NCI-H510A treated with DMSO at 0.1 percent for 48 hours (cell line): ENCODE measurements around the gene TRAF3IP1.
"Not testable (repeated sequence)": the region's sequence is repeated elsewhere in the genome, so short reads cannot be mapped to it uniquely, and the experiment has no call there.

Source experiments
- DNase-seq: peaks from one replicate; lab custom pipeline; 2025; lab: John Stamatoyannopoulos, UW

Gene TRAF3IP1

DNA sequence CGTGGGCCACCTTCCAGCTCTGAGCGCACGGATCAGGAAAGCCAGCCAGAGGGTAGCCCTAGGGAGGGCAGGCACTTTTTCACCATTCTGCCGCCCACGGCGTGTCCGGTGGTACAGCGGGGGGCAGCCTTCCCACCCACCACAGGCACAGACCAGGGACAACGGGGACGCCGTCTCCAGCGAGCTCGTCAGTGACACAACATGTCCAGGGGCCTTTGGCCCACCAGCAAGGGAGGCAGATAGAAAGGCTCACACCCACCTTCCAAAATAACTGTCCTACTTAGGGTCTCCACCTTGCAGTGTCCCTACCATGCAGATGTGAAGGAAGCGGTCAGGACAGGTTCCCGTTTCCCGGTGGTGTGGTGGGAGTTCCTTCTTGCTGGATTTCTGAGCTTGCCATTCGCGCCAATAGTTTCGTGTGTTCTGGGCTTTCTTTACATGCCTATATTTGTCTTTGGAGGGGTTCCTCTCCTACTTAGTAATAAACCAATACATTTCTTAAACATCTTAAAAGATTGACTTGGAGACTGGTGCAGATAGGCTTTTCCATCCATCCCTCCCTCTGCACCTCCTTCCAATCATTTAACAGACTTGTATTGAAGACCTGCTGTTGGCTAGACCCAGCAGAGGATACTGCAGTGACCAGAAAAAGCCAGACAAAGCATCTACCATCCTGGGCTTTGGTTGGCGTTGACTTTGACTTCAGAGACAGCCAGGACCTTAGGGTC lies 107.3 kb downstream of the TRAF3IP1 start:
- no peak for DNase-seq

DNA sequence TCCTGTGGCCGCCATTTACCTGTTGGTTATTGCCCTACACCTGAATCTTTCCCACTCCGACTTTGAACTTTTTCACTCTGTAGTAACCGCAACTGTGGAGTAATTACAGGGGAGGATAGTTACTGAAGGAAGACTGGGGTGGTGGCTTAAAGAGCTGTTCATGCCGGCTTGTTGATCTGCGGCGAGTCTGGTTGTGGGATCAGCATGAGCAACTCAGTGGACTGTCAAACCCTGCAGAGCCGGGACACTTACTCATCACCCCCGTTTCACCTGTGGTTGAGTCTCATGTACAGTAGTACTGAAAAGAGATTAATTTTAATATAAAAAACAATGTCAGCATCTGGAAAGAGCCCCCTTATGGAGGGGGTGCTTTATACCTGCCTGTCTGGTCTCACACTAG lies 108.5 kb downstream of the TRAF3IP1 start:
- DNase-seq: no peak

DNA sequence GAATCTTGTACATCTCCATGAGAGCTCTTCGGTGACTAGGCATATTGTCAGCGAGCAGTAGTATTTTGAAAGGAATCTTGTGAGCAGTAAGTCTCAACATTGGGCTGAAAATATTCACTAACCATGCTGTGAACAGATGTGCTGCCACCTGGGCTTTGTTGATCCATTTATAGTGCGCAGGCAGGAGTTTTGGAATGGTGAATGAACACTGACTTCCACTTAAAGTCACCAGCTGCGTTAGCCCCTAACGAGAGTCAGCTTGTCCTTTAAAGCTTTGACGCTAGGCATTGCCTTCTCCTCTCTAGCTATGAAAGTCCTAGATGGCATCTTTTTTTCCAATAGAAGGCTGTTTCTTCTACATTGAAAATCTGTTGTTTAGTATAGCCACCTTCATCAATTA lies 110.5 kb downstream of the TRAF3IP1 start:
- DNase-seq: no peak

DNA sequence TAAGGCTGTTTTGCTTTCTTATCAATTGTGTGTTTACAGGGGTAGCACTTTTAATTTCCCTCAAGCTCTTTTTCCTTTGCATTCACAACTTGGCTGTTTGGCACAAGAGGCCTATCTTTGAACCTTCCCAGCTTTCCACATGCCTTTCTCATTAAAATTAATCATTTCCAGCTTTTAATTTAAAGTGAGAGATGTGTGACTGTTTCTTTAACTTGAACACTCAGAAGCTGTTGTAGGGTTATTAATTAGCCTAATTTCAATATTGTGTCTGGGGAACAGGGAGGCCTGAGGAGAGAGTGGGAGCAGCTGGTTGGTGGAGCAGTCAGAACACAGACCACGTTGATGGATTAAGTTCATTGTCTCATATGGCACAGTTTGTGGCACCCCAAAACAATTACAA lies 111.1 kb downstream of the TRAF3IP1 start:
- no peak for DNase-seq

DNA sequence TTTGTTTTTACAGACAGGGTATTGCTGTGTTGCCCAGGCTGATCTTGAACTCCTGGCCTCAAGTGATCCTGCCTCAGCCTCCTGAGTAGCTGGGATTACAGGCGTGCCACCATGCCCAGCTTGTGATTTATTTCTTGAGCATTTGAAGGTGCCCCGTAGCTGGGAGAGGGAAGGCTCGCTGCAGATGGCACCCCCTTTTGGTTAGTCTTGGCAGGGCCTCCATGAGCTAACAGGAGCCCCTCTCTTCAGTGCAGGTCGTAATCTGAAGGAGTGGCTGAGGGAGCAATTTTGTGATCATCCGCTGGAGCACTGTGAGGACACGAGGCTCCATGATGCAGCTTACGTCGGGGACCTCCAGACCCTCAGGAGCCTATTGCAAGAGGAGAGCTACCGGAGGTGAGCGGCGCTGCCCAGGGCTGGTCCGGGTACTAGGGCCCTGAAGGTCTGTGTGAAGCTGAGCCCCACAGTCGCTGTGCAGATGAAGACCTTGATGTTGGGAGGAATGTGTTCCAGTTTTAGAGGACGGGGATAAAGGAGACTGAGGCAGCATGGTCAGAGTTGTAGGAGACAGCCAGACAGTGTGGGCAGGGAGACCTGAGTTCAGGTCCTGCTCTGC lies 113.1 kb downstream of the TRAF3IP1 start:
- no peak for DNase-seq

DNA sequence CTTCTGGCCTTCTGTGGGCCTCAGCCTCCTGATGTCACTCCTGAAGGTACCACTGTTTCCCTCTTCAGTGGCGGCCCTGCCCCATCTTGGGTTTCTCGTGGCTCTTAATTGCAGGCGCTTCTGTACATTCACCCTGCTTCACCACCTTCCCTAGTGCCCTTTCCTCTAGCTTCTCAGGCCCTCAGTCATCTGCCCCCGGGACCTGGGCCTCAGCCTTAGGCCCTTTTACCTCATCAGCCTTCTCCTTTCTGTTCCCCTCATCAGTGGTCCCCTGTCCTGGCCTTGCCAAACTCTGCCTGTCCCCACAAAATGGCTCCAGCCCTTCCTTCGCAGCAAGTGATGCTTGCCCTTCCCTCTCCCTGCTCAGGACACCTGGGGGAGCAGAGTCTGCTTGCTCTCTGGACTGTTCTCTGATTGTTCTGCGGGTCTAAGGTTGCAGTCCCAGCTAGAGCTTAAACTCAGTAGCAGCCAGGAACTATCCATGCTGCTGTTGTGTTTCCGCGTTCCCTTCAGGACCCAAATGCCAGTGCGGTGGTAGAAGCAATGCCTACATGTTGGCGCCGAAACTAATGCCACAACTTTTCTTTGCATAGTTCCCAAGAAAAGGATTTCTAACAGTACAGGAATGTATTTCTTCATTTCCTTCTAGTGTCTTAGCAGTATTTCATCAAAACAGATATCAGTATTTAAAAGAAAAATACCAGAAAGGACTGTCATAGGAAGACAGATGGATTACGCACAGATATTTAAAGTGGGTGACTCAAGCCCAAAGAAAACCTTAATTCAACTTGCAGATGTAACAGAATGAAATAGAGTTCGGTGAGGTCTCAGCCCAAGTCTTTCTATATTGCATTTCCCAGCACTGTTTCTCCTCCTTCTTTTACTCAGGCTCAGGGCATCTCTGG lies 113.9 kb downstream of the TRAF3IP1 start:
- no peak for DNase-seq

DNA sequence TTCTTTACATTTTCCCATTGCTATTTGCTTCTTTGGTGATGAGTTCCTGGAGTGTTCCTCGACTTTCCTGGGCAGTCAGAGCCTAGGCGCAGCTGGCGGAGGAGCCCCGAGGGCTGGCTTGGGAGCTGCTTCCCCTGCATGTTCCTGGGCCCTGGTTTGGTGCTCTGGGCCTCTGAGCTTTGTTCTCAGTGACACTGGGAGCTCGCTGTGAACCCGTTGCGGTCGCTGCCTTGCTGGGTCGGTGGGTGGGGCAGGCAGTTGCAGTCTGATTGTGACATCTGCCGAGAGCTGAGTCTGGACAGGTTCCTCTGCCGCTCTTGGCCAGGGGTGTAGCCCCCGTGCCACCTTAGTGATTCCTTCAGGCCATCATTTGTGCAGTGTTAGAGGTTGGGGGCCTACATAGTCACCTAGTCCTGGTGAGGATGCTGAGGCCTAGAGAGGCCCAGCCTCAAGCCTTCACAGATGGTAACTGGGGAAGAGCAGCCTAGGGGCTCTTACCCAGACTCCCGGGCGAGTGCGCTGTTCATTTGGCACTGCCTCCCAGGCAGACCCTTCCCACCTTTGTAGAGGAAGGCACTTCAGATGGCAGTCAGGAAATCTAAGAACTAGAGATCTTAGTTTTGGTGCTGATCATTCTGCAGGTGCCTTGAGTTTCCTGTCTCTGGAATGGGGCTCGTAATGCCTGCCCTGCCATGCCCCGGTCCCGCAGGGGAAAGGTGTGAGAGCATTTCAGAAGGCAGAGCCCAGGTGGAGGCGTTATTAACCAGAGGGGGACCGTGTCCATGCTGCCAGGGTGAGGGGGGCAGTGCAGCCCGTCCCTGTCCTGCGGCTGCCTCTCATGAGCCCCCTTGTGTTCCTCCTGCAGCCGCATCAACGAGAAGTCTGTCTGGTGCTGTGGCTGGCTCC lies 114.8 kb downstream of the TRAF3IP1 start:
- no peak for DNase-seq

DNA sequence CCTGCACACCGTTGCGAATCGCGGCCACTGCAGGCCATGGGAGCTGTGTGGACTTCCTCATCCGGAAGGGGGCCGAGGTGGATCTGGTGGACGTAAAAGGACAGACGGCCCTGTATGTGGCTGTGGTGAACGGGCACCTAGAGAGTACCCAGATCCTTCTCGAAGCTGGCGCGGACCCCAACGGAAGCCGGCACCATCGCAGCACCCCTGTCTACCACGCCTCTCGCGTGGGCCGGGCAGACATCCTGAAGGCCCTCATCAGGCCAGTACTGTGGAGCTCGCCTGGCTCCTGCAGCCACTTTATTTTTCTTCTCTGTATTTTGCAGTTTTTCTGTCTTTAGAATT lies 115.4 kb downstream of the TRAF3IP1 start:
- DNase-seq: no peak

DNA sequence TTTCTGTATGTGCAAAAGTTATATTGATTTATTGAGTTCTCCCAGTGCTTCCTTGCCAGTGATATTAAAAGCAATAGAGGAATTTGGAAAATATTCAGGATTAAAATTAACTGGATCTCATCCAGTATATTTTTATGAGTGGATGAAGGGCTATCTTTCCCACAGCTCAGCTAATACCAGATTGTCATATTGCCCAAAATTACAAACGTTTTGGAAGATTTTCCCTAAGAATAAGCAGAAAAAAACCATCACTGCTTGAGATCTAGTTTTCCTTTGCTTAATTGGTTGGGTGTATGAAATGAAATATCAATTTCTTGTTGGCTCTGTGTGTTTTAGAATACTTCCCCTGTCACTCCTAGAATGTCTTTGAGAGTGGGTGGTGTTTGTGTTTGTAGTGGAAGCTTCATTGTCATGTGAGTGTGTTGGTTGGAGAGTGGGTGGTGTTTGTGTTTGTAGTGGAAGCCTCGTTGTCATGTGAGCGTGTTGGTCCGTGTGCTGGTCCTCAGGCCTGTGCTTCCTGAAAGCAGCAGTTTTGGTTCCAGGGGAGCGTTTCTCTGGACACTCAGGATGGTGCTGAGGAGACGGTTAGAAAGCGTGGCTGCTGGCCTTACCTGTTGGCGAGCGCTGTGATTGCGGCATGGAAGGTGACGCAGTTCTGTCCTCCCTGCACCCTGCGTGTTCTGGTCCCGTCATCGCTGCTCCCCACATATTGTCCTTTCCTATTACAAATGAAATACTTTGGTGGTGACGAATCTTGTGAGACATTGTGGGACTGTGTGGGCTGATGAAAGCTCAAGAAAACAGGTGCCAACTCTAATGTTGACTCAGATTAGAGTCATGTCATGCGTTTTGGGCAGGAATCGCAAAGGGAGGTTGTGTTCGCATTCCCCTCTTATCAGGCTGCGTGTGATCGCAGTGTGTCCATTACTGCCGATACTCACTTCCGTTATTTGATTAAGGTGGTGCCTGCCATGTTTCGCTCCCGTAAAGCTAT lies 118.8 kb downstream of the TRAF3IP1 start:
- no peak for DNase-seq

DNA sequence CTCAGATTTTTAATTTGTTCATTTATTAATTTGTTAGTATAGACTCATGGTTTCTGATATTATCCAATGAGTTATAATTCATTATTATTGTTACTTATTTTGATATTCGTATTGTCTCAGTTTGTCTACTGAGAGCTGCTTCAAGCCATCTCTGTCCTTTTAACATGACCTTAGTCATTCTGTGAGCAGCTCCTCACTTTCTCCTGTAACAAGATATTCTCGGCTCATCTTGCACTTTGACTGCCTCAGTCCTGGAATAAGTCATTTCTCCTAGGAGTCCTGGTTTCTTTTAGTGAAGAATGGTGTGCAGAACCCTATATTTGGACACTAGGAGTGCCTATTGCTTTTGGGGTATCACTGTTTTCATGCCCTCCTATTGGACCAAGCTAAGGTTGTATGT lies 119.6 kb downstream of the TRAF3IP1 start:
- no peak for DNase-seq

DNA sequence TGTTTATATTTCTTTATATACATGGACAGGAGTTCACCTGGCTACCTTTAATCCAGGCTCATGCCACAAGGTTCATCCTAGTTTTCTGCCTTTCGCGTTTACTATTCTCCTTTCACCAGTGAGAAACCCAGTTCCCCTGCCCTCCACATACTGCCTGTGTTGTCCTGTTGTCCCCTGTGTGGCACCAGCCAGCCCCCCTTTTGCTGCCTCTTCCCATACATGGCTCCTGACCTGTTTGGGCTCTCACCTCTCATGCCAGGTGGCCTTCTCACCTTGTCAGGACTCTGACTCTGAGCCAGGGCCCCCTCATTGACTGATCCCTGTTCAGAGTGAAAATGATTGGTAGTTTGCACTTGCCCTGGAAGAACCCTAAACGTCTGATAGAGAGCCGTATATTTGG lies 120.0 kb downstream of the TRAF3IP1 start:
- DNase-seq: no peak

DNA sequence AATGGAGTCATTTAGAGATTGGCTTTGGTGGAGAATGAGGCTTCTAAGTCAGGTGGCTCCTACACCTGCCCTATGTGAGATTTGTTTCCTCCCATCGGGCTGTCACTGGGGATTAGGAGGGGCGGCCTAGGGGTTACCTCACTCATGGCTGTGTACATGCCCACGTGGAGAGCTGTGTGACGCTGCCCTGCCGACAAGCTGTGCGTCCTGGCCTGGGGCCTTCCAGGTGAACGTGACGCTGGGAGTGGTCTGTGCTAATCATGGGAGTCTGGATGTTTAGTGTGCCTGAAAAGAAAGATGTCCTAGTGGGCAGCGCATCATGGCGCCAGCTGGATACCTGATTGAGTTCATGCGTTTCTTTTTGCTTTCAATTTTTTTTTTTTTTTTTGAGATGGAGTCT lies 120.4 kb downstream of the TRAF3IP1 start:
- DNase-seq: no peak

DNA sequence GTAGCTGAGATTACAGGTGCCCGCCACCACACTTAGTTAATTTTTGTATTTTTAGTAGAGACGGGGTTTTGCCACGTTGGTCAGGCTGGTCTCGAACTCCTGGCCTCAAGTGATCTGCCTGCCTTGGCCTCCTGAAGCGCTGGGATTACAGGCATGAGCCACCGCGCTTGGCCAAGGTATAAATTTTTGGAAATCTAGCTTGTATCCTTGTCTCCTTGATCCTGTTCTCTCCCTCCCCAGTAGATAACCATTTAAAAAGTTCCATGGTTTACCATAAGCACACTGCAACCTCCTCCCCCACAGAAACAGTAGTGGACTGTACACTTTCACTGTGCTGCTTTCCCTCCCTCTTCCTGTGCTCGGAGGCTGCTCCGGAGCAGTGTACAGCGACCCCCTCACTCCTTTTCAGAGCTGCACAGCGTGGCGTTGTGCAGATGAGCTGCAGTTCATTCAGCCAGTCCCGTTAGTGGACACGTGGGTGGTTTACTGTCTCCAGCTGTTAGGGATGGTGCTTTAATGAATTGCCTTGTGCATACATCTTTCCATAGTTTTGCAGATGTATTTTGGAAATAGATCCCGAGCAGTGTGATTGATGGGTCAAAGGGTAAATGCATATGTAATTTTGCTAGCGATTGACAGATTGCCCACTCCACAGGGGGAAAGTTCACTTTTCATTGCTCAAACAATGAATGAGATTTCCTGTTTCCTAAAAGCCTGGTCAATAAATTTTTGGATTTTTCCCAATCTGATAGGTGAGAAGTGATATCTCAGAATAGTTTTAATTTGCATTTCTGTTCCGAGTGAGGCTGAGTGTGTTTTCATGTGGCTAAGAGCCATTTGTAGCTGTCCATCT lies 121.2 kb downstream of the TRAF3IP1 start:
- DNase-seq: no peak

DNA sequence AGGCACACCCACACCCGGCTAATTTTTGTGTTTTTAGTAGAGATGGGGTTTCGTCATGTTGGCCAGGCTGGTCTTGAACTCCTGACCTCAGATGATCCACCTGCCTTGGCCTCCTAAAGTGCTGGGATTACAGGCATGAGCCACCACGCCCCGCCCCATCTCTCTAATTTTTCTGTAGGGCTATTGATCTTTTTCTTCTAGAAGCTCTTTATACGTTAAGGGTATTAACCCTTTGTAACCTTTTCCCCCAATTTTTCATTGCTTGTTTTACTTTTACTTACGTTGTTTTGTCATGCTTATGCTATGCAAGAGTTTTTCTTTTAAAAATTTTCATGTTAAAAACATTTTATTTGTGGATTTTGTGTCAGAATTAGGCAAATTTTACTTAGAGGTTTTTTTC lies 121.9 kb downstream of the TRAF3IP1 start:
- DNase-seq: not testable (repeated sequence)

DNA sequence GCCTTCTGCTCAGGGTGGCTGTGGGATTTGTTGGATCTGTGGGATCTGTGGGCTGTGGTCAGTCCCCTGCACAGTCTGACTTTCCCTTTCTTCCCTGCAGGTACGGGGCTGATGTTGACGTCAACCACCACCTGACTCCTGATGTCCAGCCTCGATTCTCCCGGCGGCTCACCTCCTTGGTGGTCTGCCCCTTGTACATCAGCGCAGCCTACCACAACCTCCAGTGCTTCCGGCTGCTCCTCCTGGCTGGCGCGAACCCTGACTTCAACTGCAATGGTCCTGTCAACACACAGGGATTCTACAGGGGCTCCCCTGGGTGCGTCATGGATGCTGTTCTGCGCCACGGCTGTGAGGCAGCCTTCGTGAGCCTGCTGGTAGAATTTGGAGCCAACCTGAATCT lies 123.9 kb downstream of the TRAF3IP1 start:
- no peak for DNase-seq

DNA sequence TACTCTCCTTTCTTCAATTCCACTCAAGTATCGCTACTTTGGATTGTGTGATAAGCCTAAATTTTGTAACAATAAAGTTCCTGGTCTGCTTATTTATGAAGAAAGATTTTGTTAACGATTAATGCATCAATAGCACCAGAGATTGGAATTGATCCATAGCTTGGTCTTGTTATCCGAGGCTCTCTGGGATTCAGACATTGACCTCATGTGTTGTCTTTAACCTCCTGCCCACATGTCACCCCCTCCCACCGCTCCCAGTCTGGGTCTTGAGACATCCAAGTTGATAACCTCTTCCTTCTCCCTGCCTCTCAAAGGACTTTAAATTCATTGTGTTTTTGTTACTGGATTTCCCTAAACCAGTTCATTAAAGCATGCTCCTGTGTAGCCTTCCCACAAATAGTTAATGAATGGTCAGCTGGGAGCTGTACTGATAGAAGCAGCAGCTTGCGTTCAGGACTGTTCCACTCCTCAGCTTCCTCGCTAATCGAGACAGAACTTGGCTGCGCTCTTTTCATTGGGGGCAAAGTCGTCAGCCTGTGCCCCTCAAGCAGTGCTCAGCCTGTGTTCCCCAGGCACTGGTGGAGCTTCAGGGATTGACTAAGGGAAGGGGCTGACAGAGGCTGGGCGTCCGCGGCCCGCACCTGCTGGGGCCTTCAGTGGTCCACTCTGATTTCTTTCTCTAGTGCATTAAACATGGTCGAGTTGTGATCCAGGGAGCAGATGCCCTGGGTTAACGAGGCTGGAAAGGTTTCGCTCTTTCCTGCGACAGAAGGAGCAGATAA lies 125.3 kb downstream of the TRAF3IP1 start:
- DNase-seq: no peak

DNA sequence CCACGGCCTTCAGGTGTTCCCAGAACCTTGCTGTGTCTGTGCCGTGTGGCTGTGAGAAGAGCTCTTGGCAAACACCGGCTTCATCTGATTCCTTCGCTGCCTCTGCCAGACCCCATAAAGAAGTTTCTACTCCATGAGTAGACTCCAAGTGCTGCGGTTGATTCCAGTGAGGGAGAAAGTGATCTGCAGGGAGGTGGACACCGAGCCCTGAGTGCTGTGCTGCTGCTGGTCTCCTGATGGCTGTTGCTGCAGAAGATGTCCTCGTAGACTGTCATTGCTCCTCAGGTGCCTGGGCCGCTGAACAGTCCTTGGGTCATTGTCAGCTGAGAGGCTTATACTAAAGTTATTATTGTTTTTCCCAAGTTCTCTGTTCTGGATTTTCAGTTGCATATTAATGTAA lies 126.1 kb downstream of the TRAF3IP1 start:
- no peak for DNase-seq

DNA sequence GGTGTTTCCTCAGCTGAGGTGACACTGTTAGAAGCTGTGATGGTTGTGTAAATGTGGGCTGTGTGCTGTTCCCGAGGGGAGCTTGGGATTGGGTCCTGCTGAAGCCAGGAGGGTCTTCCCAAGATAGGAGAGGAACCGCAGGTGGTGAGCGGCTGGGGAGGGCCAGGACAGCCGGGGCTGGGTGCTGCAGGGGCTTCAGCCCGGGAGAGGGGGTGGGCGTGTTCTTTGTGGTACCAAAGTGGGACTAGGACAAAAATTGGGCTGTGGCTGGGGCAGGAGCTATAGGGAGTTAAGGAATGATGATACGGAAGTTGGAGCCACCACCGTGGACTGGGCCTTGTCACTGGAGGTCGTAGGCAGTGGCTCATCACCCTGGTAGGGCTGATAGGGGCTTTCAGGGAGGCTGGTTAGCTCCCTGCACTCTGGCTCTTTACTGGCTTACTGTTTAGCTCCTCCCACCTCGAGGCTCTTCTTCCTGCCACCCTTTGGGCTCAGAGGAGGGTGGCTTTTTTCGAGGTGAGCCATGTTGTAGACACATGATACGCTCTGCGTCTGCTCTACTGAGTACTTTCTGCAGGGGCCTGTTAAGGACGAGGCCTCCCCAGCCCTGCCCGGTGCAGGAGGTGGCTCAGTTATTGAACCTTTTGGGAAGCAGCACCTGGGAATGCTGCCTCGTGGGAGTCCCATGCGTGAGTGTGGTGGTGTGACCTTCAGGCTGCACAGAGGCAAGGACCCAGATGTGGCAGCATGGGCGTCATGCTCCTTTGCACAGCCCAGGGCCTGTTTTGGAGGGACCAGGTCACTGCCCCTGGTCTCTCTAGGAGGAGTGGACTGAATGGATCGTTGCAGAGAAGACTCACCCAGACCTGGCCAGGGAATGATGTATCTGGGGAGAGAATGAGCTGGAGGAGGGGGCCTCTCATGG lies 128.0 kb downstream of the TRAF3IP1 start:
- DNase-seq: no peak
